Measurements from ENCODE around the gene STAG1.

GRCh38 chr3:136291302-136291701 is 460.9 kb downstream of the STAG1 start:
- TF ChIP-seq, protein P1, sequence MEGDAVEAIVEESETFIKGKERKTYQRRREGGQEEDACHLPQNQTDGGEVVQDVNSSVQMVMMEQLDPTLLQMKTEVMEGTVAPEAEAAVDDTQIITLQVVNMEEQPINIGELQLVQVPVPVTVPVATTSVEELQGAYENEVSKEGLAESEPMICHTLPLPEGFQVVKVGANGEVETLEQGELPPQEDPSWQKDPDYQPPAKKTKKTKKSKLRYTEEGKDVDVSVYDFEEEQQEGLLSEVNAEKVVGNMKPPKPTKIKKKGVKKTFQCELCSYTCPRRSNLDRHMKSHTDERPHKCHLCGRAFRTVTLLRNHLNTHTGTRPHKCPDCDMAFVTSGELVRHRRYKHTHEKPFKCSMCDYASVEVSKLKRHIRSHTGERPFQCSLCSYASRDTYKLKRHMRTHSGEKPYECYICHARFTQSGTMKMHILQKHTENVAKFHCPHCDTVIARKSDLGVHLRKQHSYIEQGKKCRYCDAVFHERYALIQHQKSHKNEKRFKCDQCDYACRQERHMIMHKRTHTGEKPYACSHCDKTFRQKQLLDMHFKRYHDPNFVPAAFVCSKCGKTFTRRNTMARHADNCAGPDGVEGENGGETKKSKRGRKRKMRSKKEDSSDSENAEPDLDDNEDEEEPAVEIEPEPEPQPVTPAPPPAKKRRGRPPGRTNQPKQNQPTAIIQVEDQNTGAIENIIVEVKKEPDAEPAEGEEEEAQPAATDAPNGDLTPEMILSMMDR (IDR thresholded peaks at IDR 0.05) = no peak
- no peak for TF ChIP-seq POLR2A (IDR thresholded peaks at IDR 0.05)

All from body of pancreas (tissue), 4 donors.